HFFc6 (cell line): Measurements from ENCODE around the gene FSTL4. TPM values are rescaled to one million over a fixed set of nuclear protein-coding genes. Genes with fewer than 3 reads are reported as not detected.

Source experiments
- DNase-seq: peaks from one replicate; pipeline ENCODE4 v3.0.0-alpha.2; 2018
- H3K27ac Mint-ChIP-seq: 2 replicates; pipeline ENCODE4 v1.8.0; 2020; ENCODE audit warnings: mild to moderate bottlenecking, mixed read lengths
- H3K27me3 Mint-ChIP-seq: 2 replicates; pipeline ENCODE4 v1.8.0; 2021; ENCODE audit warnings: mild to moderate bottlenecking, moderate library complexity, mixed read lengths; ENCODE audit not compliant: insufficient read depth
- H3K36me3 Mint-ChIP-seq: 2 replicates; pipeline ENCODE4 v1.8.0; 2021; ENCODE audit warnings: low read depth, mixed read lengths
- H3K4me1 Mint-ChIP-seq: 2 replicates; pipeline ENCODE4 v1.8.0; 2020; ENCODE audit warnings: low read depth, mixed read lengths
- H3K4me3 Mint-ChIP-seq: 2 replicates; pipeline ENCODE4 v1.8.0; 2020; ENCODE audit warnings: mild to moderate bottlenecking, moderate library complexity, mixed read lengths
- H3K9me3 Mint-ChIP-seq: 2 replicates; pipeline ENCODE4 v1.8.0; 2020; ENCODE audit warnings: mild to moderate bottlenecking, mixed read lengths
- total RNA-seq, 6 experiments: library from RNA; stranded (reverse); fragmentation: NEBNext Ultra II Directional; extraction: Animal tissue kit (Norgen Biotek cat#: 25700); gene quantifications; 2 replicates in 1 of 6; 3 replicates in 5 of 6; pipeline ENCODE4 v1.2.3, GENCODE V29; 2021
- TF ChIP-seq, protein P1 (sequence below): fragments of 200-600 bp; sonication (generic); IDR thresholded peaks from 2 replicates; pipeline ENCODE4 v1.5.0; 2021; ENCODE audit warnings: antibody characterized with exemption, mild to moderate bottlenecking

Gene FSTL4
- total RNA-seq, 6 experiments from 2014 or later = not detected

DNA sequence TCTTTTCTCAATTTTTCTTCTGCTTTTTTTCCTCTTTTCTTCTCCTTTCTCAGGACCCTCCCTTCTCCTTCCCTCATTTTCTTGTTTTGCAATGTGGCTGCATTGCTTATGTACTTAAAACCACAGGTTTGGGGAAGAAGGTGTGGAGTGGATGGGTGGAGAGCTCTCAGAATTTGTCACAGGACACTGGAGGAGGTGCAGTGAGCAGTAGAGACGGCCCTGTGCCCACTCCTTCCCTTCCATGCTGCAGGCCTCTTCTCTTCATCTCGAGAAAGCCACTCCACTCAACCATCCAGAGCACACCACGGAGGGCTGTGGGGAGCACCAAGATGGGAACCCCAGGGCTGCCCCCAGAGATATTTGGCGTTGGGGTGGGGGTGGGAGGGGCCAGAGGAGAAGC lies 92.3 kb downstream of the FSTL4 start:
- no peaks in the 10 kb centered on the region for H3K36me3 Mint-ChIP-seq
- H3K27ac Mint-ChIP-seq = no peak overlapping the region
- TF ChIP-seq, protein P1, sequence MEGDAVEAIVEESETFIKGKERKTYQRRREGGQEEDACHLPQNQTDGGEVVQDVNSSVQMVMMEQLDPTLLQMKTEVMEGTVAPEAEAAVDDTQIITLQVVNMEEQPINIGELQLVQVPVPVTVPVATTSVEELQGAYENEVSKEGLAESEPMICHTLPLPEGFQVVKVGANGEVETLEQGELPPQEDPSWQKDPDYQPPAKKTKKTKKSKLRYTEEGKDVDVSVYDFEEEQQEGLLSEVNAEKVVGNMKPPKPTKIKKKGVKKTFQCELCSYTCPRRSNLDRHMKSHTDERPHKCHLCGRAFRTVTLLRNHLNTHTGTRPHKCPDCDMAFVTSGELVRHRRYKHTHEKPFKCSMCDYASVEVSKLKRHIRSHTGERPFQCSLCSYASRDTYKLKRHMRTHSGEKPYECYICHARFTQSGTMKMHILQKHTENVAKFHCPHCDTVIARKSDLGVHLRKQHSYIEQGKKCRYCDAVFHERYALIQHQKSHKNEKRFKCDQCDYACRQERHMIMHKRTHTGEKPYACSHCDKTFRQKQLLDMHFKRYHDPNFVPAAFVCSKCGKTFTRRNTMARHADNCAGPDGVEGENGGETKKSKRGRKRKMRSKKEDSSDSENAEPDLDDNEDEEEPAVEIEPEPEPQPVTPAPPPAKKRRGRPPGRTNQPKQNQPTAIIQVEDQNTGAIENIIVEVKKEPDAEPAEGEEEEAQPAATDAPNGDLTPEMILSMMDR = no peak
- H3K9me3 Mint-ChIP-seq = no peaks in the 10 kb centered on the region
- H3K27me3 Mint-ChIP-seq = peaks cover 23% of the 10 kb centered on the region
- no peaks in the 10 kb centered on the region for H3K4me1 Mint-ChIP-seq
- no peak overlapping the region for H3K4me3 Mint-ChIP-seq
- no peak for DNase-seq

DNA sequence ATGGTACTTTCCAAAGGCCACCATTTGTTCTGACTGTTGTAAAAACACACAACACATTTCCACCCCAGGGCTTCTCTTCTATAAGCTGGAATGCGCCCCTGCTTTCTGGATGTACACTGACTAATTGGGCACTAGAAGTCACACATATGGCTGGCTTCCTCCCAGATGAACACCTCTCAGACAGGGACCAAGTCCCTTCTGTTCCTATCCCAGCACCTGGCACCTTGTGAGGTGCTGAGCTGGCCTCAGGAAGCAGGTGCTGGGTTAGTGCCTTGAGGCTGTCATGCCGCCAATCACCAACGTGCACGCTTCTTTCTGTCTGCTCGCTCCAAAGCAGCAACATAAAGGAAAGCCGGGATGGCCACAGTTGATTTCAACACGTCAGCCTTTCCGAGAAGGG lies 93.2 kb downstream of the FSTL4 start:
- no peak overlapping the region for H3K4me3 Mint-ChIP-seq
- no peaks in the 10 kb centered on the region for H3K9me3 Mint-ChIP-seq
- no peak for DNase-seq
- no peaks in the 10 kb centered on the region for H3K36me3 Mint-ChIP-seq
- TF ChIP-seq, protein P1 = no peak
- no peak overlapping the region for H3K27ac Mint-ChIP-seq
- H3K4me1 Mint-ChIP-seq = no peaks in the 10 kb centered on the region
- peaks cover 21% of the 10 kb centered on the region for H3K27me3 Mint-ChIP-seq

DNA sequence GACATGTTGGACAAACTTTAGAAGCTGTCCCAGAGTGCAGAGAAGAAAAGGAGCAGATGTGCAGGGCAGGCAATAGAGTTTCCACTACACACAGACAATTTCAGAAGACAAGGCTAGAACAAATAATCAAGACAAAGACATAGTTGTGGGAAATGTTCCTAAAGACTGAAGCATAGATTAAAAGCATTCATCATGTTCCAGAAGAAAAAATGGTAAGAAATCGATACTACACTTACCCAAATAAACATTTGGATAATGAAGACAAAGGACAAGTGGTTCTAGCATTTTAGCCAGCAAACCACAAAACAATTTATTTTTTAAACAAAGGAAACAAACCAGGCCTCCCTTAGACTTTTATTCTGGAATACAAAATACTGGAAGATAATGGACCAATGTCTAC lies 97.9 kb downstream of the FSTL4 start:
- DNase-seq = no peak
- H3K27me3 Mint-ChIP-seq = peaks cover 7% of the 10 kb centered on the region

DNA sequence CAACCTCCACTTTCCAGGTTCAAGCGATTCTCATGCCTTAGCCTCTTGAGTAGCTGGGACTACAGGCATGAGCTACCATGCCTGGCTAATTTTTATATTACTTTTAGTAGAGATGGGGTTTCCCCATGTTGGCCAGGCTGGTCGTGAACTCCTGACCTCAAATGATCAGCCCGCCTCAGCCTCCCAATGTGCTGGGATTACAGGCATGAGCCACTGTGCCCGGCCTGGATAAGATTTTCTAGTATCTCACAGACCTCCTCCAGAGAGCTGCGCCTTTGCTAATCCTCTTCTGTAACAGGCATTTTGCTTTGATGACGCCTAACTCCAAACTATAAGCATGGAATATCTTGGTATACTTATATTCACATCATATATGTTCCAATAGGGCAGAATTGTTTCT lies 99.4 kb downstream of the FSTL4 start:
- TF ChIP-seq, protein P1 = no peak
- H3K27ac Mint-ChIP-seq = no peak overlapping the region
- no peaks in the 10 kb centered on the region for H3K36me3 Mint-ChIP-seq
- no peaks in the 10 kb centered on the region for H3K9me3 Mint-ChIP-seq
- H3K27me3 Mint-ChIP-seq = peaks cover 3% of the 10 kb centered on the region
- DNase-seq = no peak
- no peak overlapping the region for H3K4me3 Mint-ChIP-seq
- H3K4me1 Mint-ChIP-seq = no peaks in the 10 kb centered on the region

More for the DNA sequence above, 97.9 kb downstream of the FSTL4 start:
- Mint-ChIP-seq H3K9me3 (no peaks in the 10 kb centered on the region), H3K4me3 (no peak overlapping the region), H3K4me1 (no peaks in the 10 kb centered on the region), H3K27ac (no peak overlapping the region), H3K36me3 (no peaks in the 10 kb centered on the region)
- TF ChIP-seq, protein P1 = no peak

DNA sequence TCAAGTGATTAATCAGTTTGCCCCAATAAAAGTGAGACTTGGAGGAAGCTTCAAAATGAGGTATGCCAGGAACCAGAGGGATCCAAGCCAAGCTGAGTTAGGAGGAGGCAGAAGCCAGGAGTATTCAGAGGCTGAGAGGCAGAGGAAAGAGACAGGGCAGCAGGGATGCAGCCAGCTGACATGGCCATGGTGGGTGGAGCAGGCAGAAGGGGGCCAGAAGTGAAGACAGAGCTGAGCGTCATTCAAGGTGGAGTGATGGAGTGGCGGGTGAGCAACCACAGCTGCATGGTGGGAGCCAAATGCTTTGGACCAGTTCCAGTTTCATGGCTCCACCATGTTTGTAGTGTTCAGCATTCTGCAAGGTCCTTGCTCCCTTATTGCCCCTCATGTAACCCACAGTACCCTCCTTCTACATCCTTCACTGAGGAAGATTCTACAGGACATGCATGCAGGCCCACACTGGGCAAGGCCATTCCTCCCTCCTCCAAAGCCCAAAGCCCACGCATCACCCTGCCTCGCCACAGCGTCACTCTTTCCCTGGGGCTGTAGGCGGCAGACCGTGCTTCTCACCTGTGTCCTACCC lies 100.6 kb downstream of the FSTL4 start:
- Mint-ChIP-seq H3K4me3 (no peak overlapping the region), H3K4me1 (no peaks in the 10 kb centered on the region), H3K36me3 (no peaks in the 10 kb centered on the region), H3K27ac (no peak overlapping the region), H3K9me3 (no peaks in the 10 kb centered on the region), H3K27me3 (peaks cover 3% of the 10 kb centered on the region)
- no peak for DNase-seq
- TF ChIP-seq, protein P1 = no peak
